H1 (cell line): ENCODE results near the gene AMHR2. TPM values are rescaled to one million over a fixed set of nuclear protein-coding genes. Genes with fewer than 3 reads are reported as not detected.

ENCODE experiments used
- BACH1 ChIP-seq: IDR thresholded peaks from 2 replicates; pipeline ENCODE4 v1.6.1; 2012; ENCODE audit warnings: low read length, improper control_type of control experiment
- BRCA1 ChIP-seq: IDR thresholded peaks from 2 replicates; pipeline ENCODE4 v1.6.1; 2012; ENCODE audit warnings: low read depth, low read length, improper control_type of control experiment
- CHD7 ChIP-seq: fragments of 300-600 bp; sonication (generic); IDR thresholded peaks from 2 replicates; pipeline ENCODE4 v1.7.1; 2012; ENCODE audit warnings: low read length, moderate library complexity, mild to moderate bottlenecking, inconsistent platforms; ENCODE audit not compliant: insufficient replicate concordance
- GABPA ChIP-seq: IDR thresholded peaks from 2 replicates; pipeline ENCODE4 v1.6.1; 2011; ENCODE audit warnings: mild to moderate bottlenecking, low read length, moderate library complexity, borderline replicate concordance; ENCODE audit not compliant: insufficient read depth
- HDAC2 ChIP-seq, 2 experiments: fragments of 300-600 bp in 1 of 2; sonication (generic) in 1 of 2; IDR thresholded peaks; 2 replicates each; pipeline ENCODE4 v1.6.1; 2011 to 2012; ENCODE audit warnings: low read depth in 2 of 2, low read length in 2 of 2, mild to moderate bottlenecking in 2 of 2, moderate library complexity in 2 of 2, borderline replicate concordance in 1 of 2, inconsistent platforms in 1 of 2
- MAFK ChIP-seq: IDR thresholded peaks from 2 replicates; pipeline ENCODE4 v1.6.1; 2012; ENCODE audit warnings: low read depth, mild to moderate bottlenecking, improper control_type of control experiment, low read length
- NANOG ChIP-seq: IDR thresholded peaks from 2 replicates; pipeline ENCODE4 v1.6.1; 2011; ENCODE audit warnings: low read length, low read depth, mild to moderate bottlenecking, inconsistent platforms; ENCODE audit not compliant: insufficient read depth, poor library complexity, severe bottlenecking
- RBBP5 ChIP-seq: IDR thresholded peaks from 2 replicates; pipeline ENCODE4 v1.7.1; 2012; ENCODE audit warnings: low read depth, mild to moderate bottlenecking, inconsistent platforms, low read length, moderate library complexity, borderline replicate concordance
- SP1 ChIP-seq: IDR thresholded peaks from 2 replicates; pipeline ENCODE4 v1.6.1; 2011; ENCODE audit warnings: low read depth, low read length
- SP4 ChIP-seq: IDR thresholded peaks from 2 replicates; pipeline ENCODE4 v1.6.1; 2012; ENCODE audit warnings: low read length, inconsistent platforms
- polyA plus RNA-seq, 7 experiments: library from polyadenylated mRNA; depleted of rRNA in 3 of 7; stranded (reverse) in 5 of 7; unstranded in 2 of 7; fragments of >200 nt in 5 of 7; fragments of 200-250 nt in 2 of 7; gene quantifications; 1 replicate in 5 of 7; 2 replicates in 1 of 7; 4 replicates in 1 of 7; pipeline versions ENCODE4 v1.2.1 to v1.2.3, GENCODE V29; 2011 to 2013; ENCODE audit warnings: missing spikeins in 2 of 7, mixed read lengths in 2 of 7
- total RNA-seq: library from RNA; stranded (reverse); fragmentation: NEBNext Ultra II Directional; extraction: Animal tissue kit (Norgen Biotek cat#: 25700); gene quantifications from 2 replicates; pipeline ENCODE4 v1.2.1, GENCODE V29; 2021

The AMHR2 gene
- total and polyA plus RNA-seq, 2 of the 8 experiments (the other 6 are each of a cell fraction or from before 2014, with no cell fraction given): 0.29 to 0.35 TPM

GRCh38 chr12:53379389-53380103 is 44.1 kb upstream of the AMHR2 start (continued):
- TF ChIP-seq BRCA1 (no peak), NANOG (no peak), CHD7 (no peak), RBBP5 (no peak), SP4 (peak; percentile 98), MAFK (no peak), BACH1 (no peak), HDAC2 (IDR thresholded peaks at IDR 0.05; ENCODE audit: borderline replicate concordance in 1 of 2, low read depth in 2 of 2, low read length in 2 of 2) (no peak), GABPA (no peak), SP1 (peak; percentile 99)
